Vagina (tissue), 2 donors: ENCODE results near the gene CCDC178. TPM values are rescaled to one million over a fixed set of nuclear protein-coding genes. Genes with fewer than 3 reads are reported as not detected.

ENCODE experiments used
- DNase-seq, 2 donors: peaks; one replicate each; pipeline ENCODE4 v3.0.0-alpha.2; 2017; ENCODE audit errors: extremely low spot score in 2 of 2
- H3K27ac ChIP-seq: fragments of 200-600 bp; sonication (generic); one replicate; pipeline ENCODE4 v1.5.1; 2019
- H3K27me3 ChIP-seq: fragments of 200-600 bp; sonication (generic); one replicate; pipeline ENCODE4 v1.5.1; 2019
- H3K36me3 ChIP-seq, 2 donors: fragments of 200-600 bp; sonication (generic); one replicate each; pipeline ENCODE4 v1.5.1; 2017 to 2019
- H3K4me1 ChIP-seq: fragments of 200-600 bp; sonication (generic); one replicate; pipeline ENCODE4 v1.5.1; 2019
- H3K4me3 ChIP-seq, 2 donors: fragments of 200-600 bp; sonication (generic); 1 replicate in 1 of 2; 2 replicates in 1 of 2; pipeline ENCODE4 v1.5.1; 2016 to 2019
- H3K9me3 ChIP-seq: fragments of 200-600 bp; sonication (generic); one replicate; pipeline ENCODE4 v1.5.1; 2019
- POLR2A ChIP-seq, 2 donors: fragments of 450-650 bp; IDR thresholded peaks; one replicate each; pipeline ENCODE4 v1.6.1; 2017; ENCODE audit warnings: antibody characterized with exemption in 2 of 2, mild to moderate bottlenecking in 2 of 2, moderate library complexity in 2 of 2
- POLR2AphosphoS5 ChIP-seq, 2 donors: sonication (generic); formaldehyde crosslinking; IDR thresholded peaks; one replicate each; pipeline ENCODE4 v1.9.0; 2017; ENCODE audit warnings: antibody characterized with exemption in 2 of 2, mild to moderate bottlenecking in 2 of 2, low read depth in 1 of 2; ENCODE audit not compliant: insufficient read depth in 1 of 2
- intact Hi-C: fragments of 100-400 bp; cut with DNase I; formaldehyde crosslinking; loops from one replicate; pipeline ENCODE4 v1.15.1; 2023
- total RNA-seq: library from RNA; depleted of rRNA; stranded (reverse); fragments of >200 nt; gene quantifications from one replicate; pipeline ENCODE4 v1.2.3, GENCODE V29; 2016
- TF ChIP-seq, protein P1 (sequence below), 3 experiments: fragments of 450-650 bp in 2 of 3; fragments of 200-600 bp in 1 of 3; sonication (generic) in 1 of 3; IDR thresholded peaks; one replicate each; pipeline ENCODE4 v1.5.1; 2017 to 2019; ENCODE audit warnings: antibody characterized with exemption in 3 of 3, mild to moderate bottlenecking in 2 of 3, moderate library complexity in 2 of 3

Gene CCDC178
- total RNA-seq, 1 donor from 2014 or later = 10.8 TPM

DNA sequence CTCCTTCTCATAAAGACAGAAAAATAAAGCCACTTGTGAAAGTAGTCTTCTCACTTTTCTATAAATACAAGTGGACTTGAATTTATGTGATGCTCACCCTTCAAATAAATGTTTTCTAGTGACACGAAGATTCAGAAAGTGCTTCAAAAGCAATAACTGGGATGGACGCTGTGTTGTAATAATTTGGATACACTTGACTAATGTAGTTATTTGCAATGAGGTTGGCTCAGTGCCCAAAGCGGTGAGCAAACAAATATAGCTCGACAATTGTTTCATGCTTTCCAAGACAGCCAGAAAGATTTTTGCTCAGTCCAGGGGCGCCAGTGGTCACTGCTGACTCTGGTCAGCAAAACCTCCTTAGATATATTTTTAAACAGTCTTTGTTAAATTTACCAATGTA, 389.1 kb downstream of the CCDC178 start:
- TF ChIP-seq POLR2A (IDR thresholded peaks at IDR 0.05) = no peak
- TF ChIP-seq, protein P1, sequence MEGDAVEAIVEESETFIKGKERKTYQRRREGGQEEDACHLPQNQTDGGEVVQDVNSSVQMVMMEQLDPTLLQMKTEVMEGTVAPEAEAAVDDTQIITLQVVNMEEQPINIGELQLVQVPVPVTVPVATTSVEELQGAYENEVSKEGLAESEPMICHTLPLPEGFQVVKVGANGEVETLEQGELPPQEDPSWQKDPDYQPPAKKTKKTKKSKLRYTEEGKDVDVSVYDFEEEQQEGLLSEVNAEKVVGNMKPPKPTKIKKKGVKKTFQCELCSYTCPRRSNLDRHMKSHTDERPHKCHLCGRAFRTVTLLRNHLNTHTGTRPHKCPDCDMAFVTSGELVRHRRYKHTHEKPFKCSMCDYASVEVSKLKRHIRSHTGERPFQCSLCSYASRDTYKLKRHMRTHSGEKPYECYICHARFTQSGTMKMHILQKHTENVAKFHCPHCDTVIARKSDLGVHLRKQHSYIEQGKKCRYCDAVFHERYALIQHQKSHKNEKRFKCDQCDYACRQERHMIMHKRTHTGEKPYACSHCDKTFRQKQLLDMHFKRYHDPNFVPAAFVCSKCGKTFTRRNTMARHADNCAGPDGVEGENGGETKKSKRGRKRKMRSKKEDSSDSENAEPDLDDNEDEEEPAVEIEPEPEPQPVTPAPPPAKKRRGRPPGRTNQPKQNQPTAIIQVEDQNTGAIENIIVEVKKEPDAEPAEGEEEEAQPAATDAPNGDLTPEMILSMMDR (IDR thresholded peaks at IDR 0.05) = no peak
- no peak for TF ChIP-seq POLR2AphosphoS5 (IDR thresholded peaks at IDR 0.05; ENCODE audit: insufficient read depth in 1 of 2, low read depth in 1 of 2)

DNA sequence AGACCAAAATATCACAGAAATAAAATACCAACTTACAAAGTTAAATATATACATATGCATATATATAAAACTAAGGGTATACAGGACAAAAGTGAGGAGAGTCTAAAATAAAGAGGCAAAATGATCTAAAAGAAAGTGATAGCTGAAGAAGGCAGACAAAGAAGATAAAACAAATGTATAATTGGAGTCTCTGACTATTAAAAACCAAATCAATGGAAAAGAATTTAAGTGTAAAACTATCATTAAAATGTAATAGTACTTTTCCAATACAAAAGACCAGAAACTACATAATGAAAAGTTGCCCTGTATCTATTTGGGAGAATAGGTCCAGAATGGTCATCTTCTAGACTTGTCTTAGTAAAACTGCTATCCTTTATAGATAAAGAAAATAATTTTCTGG, 400.3 kb downstream of the CCDC178 start:
- TF ChIP-seq POLR2AphosphoS5 (IDR thresholded peaks at IDR 0.05; ENCODE audit: insufficient read depth in 1 of 2, low read depth in 1 of 2) (no peak), POLR2A (IDR thresholded peaks at IDR 0.05) (no peak)
- DNase-seq = no peak
- Histone ChIP-seq H3K27ac (no peak overlapping the region), H3K27me3 (no peaks in the 10 kb centered on the region), H3K9me3 (no peaks in the 10 kb centered on the region), H3K36me3 (no peaks in the 10 kb centered on the region), H3K4me3 (no peak overlapping the region), H3K4me1 (no peaks in the 10 kb centered on the region)
- intact Hi-C loops = no loop called here

More for the DNA sequence above, 389.1 kb downstream of the CCDC178 start:
- H3K9me3 ChIP-seq = no peaks in the 10 kb centered on the region
- no peak overlapping the region for H3K27ac ChIP-seq
- intact Hi-C loops = no loop called here
- no peaks in the 10 kb centered on the region for H3K27me3 ChIP-seq
- H3K36me3 ChIP-seq = no peaks in the 10 kb centered on the region
- no peaks in the 10 kb centered on the region for H3K4me1 ChIP-seq
- DNase-seq = no peak
- H3K4me3 ChIP-seq = no peak overlapping the region

DNA sequence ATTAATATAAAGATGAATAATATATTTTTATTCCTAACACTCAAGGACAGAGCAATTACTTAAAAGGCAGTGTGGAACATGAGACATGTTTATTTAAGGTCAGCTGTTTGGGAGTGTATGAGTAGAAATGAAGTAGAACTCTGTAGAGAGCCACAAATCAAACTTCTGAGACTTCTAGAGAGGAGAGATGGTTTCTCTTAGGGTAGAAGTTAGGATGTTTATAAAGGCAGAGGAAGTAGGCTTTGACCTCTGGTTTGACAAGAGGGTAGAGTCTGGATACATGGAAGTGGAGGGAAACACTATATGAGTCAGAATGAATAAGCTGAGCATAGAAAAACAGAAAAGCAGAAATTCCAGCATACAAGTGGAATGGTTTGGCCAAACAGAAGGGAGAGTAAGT, 405.6 kb downstream of the CCDC178 start:
- TF ChIP-seq POLR2A (IDR thresholded peaks at IDR 0.05) = no peak
- no peak for TF ChIP-seq POLR2AphosphoS5 (IDR thresholded peaks at IDR 0.05; ENCODE audit: insufficient read depth in 1 of 2, low read depth in 1 of 2)
- TF ChIP-seq, protein P1 (IDR thresholded peaks at IDR 0.05) = no peak
- Histone ChIP-seq H3K36me3 (no peaks in the 10 kb centered on the region), H3K4me1 (no peaks in the 10 kb centered on the region), H3K27me3 (no peaks in the 10 kb centered on the region), H3K4me3 (no peak overlapping the region), H3K27ac (no peak overlapping the region), H3K9me3 (no peaks in the 10 kb centered on the region)
- DNase-seq = no peak
- intact Hi-C loops = no loop called here

DNA sequence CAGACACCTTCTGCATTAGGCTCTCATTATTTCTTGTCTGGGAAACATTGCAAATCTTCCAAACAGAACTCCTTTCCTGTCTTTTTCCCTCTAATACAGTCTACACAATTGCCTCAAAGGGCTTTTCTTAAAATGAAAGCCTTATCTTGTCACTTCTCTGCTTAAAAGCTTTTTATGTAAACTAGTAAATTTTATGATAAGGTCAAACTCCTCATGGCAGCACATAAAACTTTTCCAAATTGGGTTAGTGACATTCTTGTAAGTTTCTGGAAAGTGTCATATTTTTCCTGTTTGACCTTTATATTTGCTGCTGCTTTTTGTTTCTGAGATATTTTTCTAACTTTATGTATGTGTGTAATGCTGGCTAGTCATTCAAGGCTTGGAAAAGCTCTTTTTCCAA, 406.3 kb downstream of the CCDC178 start:
- H3K27me3 ChIP-seq = no peaks in the 10 kb centered on the region
- TF ChIP-seq POLR2A (IDR thresholded peaks at IDR 0.05) = no peak
- TF ChIP-seq, protein P1 (IDR thresholded peaks at IDR 0.05) = no peak
- no peak for TF ChIP-seq POLR2AphosphoS5 (IDR thresholded peaks at IDR 0.05; ENCODE audit: insufficient read depth in 1 of 2, low read depth in 1 of 2)
- H3K9me3 ChIP-seq = no peaks in the 10 kb centered on the region
- no peaks in the 10 kb centered on the region for H3K36me3 ChIP-seq
- H3K27ac ChIP-seq = no peak overlapping the region
- no peak overlapping the region for H3K4me3 ChIP-seq
- intact Hi-C loops = no loop called here
- H3K4me1 ChIP-seq = no peaks in the 10 kb centered on the region
- DNase-seq = no peak

DNA sequence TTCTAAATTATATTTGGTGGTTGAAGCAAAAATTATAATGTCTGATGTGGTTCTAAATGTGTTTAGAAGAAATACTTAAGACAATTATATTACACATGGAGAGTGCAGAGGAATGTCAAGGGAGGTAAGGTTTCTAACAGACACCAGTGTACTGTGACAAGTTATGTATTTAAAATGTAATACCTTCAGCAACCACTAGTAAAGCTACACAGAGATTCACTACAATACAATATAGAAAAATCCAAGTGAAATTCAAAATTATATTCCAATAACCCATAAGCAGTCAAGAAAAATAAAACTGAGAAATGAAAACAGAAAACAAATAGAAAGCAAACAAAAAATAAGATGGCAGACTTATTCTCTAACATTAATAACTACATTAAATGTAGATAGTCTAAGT, 418.2 kb downstream of the CCDC178 start:
- Histone ChIP-seq H3K27me3 (no peaks in the 10 kb centered on the region), H3K4me3 (no peak overlapping the region), H3K9me3 (no peaks in the 10 kb centered on the region), H3K4me1 (no peaks in the 10 kb centered on the region), H3K27ac (no peak overlapping the region), H3K36me3 (no peaks in the 10 kb centered on the region)
- DNase-seq = no peak
- no peak for TF ChIP-seq POLR2A (IDR thresholded peaks at IDR 0.05)
- TF ChIP-seq POLR2AphosphoS5 (IDR thresholded peaks at IDR 0.05; ENCODE audit: insufficient read depth in 1 of 2, low read depth in 1 of 2) = no peak
- TF ChIP-seq, protein P1 (IDR thresholded peaks at IDR 0.05) = no peak
- intact Hi-C loops = loop anchor here (5.0 kb wide), 1 partner anchor 605 kb away; no protein-coding TSS in a partner anchor
